GM18517 (cell line): ENCODE results near the gene RAD18.

ENCODE experiments used
- ATAC-seq: cut with Tn5 transposase; IDR thresholded peaks from one replicate; pipeline ENCODE4 v1.9.1; 2021; ENCODE audit warnings: mild to moderate bottlenecking, moderate library complexity; ENCODE audit not compliant: unreplicated experiment

The RAD18 gene

DNA sequence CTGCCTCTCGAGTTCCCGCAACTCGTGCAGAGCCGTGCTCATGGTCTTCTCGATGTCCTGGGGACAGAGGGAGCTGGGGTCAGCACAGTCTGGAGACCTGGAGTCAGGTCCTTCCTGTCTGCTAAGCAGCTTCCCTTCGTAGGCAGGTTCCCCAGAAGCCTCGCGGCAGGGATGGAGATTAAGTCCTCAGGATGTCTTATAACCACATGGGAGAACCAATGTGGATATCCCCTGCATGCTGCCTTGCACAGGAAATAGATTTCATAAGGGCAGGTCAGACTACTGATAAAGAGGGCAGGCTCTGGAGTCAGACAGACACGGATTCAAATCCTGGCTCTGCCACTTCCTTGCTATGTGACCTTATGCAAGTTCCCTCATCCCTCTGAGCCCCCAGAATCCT is 22.6 kb upstream of the RAD18 start:
- no peak for ATAC-seq

DNA sequence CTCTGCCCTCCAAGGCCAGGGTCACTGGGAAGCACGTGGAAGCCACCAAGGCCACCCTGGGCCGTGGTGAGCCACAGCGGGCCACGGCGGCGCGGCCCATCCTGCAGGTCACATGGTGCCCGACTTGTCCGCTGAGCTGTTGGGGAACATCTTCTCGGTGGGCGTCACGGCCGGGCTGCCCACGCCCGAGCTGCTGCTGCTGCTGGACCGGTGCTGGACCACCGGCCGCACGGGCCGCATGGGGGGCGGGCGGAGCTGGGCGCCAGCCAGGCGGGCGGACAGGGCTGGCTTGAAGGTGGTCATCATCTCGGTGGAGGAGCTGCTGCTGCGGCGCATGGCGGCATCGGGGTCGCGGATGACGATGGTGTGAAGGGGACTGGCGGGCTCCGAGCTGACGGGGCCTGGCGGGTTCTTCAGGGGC is 22.1 kb upstream of the RAD18 start:
- no peak for ATAC-seq

DNA sequence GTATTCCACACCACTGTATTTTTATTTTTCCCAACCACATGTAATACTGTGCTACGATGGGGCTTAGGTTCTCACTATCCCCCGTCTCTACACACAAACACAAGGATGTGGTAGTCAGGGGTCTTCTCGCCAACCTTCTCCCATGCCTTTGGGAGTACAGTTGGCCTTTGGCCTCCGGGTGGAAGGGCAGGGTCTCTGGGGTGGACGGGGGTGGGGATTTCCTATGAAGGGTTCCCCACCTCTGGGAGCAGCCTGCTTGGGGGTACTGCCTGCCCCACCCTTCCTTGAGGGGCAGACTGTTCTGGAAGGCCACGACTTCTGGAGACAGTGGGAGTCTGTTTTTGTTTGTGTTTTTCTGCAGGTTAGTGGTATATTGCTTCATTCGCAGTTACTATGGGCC is 21.3 kb upstream of the RAD18 start:
- ATAC-seq, result no peak

DNA sequence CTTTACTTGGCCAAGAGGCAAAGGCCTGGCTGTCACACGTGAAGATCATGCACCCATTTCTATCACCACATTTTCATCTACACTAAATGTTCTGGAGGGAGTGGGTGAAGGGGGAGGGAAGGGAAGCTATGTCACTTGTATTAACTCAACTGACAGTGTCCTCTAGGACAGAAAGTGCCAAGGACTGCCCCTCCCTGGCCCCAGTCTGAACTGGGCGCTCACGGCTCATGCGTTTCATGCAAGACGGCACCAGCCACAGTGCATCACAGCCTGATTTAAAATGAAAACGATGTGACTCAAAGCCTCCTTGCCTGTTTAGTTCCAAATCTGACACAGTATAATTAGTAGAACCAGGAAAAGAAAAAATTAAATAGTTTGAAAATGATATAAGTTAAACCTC is 20.8 kb upstream of the RAD18 start:
- ATAC-seq, result no peak

DNA sequence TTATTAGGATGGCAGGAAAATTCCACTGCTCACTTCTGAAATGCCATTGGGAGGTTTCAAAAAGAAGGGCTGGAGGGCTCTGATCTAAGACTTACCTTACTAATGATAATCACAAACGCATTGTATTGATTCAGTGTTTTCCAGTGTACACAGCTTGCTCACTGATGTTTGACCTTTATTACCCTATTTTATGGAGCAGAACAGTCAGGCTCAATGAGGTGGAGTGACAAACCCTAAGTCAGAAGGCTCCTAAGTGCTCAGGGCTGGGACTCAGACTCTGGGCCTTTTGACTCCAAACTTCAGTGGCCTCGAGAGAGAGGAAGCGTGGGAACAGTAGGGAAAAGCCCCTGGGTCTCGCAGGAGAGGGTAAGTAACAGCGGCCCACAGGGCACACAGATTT is 20.3 kb upstream of the RAD18 start:
- no peak for ATAC-seq

DNA sequence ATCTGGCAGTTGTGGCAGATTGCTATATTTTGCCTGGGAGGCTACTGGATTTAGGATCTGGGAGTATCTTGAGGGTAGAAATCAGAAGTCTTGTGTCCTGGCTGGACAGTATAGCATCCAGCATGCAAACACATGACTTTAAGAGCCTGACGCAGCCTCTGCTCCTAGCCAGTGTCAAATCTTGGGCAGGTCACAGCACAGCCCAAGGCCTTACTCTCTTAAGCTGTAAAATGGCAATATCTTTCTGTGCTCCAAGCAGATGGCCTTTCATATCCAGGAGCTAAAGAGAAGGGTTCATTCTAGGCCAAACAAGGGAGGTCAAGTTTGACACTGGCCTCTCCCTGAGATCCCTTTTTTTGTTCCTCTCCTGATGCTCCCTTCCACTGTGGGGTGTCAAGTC is 19.8 kb upstream of the RAD18 start:
- ATAC-seq, result no peak

DNA sequence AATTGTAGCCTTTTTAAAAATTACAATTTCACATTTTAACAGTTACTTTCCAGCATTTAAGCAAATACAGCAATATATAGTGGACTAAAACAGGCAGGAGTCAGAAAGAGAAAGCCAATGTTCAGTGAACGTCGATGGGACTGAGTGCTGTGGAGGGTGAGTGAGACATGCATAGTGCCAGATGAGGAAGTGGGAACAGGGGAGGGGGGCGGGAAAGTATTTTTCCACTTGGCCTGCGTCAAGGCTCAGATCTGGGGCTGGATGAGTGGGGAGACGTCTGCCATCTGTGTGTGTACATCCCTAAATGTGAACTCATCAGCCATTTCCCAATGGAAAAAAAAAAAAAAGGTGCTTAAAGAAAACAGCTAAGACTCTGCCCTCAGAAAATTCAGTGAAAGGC is 19.2 kb upstream of the RAD18 start:
- ATAC-seq, result no peak

DNA sequence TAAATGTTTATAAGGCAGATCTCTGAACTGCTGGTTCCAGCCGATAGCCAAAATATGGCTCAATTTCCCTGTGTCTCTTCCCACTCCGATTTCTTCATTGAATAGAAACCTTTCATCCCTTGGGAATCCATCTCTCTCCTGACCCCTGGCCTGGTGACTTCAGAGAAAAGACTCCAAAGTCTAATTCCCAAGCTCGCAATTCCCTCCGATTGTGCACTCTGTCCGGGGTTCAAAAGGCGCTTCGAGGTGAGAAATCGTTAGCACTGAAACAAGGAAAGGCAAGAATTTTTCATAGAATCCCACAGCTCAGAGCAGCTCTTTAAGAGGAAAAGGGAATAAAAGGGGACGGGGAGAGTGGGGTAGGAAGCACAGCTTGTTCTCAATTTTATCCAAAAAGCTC is 18.4 kb upstream of the RAD18 start:
- no peak for ATAC-seq

DNA sequence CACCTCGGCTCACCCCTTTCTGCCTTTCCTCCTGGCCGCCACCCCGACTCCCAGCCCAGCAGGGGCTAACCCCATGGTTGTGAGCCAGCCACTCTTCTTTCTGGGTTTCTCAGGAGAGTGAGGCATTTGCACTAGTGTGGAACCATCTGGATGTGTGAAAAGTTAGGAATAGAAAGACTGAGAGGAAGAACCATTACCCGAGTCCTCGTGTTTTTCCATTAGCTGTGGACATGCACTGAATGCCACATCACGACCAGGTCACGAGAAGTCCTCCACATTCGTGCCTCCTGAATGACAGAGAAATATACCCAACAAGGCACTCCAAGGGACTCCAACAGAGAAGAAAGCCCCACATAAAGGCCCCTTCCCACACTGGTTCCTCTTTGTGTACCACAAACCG is 18.0 kb upstream of the RAD18 start:
- no peak for ATAC-seq

DNA sequence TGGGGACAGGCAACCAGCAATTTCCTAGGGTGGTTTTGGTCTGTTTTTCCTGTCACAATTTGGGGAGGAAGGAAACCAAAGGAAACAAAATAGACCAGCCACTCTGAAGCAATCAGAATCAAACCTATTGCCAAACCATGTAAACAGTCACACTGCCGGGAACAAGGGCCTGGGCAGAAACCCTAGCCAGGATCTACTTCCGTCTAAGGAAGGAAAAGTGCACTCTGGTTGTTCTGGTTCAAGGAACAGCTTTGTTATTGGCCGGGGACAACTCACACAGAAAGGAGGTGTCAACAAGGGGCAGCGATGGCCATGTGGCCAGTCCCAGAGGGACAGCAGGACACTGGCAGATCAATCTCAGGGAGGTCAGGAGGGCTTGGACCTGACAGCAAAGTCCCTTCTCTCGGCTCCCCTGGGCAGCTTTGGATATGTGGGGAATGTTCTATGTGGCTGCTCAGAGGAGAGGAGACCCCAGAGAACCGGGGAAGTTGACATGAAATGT is 17.5 kb upstream of the RAD18 start:
- no peak for ATAC-seq

DNA sequence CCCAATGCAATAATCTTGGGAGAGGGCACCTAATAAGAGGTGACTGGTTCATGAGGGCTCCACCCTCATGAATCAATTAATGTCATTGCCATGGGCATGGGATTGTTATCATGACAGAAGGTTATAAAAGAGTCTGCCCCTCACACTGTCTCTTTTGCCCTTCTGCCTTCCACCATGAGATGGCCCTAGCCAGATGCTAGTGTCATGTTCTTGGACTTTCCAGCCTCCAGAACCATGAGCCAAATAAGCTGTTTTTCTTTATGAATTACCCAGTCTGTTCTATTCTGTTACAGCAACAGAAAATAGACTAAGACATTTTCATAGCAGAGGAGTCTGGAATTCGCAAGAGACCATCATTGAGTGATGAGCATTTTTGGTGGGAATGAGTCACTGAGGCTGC is 16.0 kb upstream of the RAD18 start:
- ATAC-seq, result no peak

DNA sequence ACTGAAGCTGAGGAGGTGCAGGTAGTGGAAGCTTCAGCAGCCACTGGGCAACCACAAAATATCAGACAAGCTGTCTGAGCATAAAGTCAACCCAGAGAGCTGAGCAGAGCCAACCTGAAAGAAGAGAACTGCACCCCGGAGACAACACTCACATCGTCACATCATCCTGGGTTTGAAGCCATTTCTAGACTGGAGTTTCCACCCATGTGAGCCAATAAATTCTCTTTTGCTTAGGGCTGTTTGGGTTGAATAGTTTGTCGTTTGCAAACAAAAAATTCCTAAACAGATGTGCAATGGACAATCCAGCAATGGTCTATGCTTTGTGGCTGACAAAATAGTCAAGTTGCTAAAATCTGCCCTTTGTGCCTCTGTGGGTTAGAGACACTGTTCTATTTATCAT is 15.3 kb upstream of the RAD18 start:
- ATAC-seq, result no peak

DNA sequence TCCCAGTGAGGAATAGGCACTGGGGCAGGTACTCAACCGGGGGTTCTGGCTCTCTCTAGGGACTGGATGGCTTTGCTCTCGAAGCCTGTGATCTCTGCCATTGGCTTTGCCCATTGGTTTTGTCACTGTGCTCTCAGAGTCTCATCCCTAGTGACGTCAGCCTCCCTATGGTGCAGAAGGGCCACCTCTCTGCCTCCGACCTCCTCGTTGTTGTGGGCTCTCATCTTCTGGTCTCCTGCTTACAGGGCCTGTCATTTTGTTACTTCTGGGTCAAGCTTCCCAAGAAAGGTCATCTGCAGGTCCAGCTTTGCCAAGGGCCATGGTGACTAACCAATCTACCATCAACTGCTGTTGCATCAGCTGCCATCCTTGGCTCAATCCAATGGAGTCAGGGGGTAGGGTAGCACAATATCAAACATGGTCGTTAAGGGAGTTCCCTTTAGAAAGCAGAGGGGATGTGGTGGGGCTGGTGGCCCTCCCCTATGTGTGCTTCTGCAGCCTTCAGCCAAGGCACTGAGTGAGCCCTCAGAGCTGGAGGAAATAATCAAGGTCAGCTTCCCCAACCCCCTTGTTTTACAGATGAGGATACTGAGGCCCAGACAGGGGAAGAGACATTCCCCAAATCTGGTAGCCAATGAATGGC is 13.4 kb upstream of the RAD18 start:
- no peak for ATAC-seq

DNA sequence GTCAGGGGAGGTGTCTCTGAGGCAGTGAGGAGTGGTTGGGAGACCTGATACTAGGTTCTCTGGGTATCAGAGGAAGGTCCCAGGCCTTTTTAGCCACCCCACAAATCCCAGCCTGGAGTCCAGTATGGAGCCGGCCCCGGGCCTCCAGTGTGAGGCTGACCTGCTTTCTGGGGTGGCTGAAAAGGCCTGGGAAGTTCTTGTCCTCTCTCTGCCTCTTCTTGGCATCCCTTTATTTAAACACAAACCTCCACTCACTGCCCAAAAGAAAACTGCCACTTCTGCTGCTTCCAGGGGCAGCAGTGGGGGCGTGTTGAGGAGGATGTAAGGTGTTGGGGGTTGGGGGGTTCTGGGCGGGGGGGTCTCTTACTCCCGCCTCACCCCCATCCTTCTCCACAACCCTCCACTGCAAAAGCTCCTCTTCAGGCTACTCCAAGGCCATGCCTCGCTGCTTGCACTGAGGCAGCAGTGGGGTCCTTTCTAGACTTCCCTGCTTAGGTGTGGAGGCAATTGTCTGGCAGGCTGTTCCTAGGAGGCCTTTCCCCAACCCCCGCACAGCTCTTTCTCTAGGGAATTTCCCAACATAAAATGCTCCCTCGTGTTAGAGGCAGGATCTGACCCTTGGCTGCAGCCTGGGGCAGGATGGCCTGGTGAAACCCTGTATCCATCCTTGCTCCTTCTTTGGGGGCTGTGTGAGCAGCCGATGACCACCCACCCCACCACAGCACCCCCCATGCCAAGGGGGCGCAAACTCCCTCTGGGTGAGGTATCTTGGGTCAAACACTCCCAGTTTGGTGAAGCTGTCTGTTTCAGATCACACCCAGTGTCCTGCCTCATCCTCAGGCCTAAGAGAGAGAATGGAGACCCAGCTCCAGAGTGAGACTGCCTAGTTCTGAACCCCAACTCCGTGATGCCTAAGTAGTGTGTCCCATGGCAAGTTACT is 12.1 kb upstream of the RAD18 start:
- no peak for ATAC-seq

DNA sequence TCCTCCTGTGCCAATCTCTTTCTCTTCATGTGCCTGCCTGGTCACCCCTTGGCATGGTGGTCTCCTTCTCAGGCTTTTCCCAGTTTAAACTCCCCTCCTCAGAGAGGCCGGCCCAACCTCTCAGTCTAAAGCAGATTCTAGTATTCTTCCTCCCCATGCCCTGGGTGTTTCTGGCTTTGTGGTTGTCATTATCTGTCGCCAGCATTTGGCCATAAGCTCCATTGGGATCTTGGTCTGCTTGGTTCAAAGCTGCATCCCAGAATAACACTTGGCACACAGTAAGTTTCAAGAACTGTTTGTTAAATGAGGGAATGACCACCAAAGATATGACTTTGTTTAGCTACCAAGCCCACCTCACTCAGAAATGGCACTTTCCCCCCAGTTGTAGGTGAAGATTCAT is 11.2 kb upstream of the RAD18 start:
- ATAC-seq, result no peak

DNA sequence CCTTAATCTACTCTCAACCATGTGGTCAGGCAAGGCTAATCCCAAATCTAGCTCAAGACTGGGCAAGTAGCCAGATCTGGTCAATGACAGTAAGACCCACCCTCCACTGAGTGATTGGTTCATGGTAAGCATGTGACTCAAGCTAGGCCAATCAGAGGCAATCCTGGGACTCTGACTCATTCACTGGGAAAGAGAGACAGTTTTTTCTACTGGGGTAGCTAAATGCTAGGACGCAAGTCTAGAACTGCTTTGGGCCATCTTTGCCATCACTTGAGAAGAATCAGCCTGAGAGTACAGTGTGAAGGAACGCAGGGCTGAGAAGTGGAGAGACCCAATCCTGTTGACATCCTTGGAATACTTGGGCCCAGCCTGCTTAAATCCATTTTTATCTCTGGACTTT is 9.4 kb upstream of the RAD18 start:
- ATAC-seq, result no peak

DNA sequence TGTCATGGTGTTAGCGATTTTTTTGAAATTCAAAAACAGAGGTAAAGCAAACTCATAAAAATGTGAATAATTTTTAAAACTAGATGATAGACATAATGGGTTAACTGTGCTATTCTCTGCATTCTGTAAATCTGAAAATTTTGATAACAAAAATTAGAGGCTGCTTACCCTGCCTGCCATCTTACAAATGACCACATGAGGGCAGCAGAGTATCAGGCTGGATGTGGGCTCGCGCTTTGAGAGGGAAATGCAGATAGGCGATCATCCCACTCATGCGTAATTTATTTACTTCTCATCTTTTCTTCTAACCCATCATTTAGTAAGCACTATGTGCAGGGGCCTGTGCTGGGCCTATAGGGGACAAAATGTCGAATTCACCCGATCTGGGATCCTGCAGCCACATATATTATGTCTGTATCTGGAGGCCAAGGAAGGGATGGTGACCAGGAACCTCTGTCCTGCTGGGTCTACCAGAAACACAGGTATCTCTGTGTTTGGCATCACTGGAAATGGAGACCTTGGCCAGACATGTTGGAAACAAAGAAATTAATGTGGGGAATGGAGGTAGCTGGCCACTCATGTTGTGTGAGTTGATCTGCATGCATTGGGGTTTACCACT is 7.8 kb upstream of the RAD18 start:
- ATAC-seq, result no peak

DNA sequence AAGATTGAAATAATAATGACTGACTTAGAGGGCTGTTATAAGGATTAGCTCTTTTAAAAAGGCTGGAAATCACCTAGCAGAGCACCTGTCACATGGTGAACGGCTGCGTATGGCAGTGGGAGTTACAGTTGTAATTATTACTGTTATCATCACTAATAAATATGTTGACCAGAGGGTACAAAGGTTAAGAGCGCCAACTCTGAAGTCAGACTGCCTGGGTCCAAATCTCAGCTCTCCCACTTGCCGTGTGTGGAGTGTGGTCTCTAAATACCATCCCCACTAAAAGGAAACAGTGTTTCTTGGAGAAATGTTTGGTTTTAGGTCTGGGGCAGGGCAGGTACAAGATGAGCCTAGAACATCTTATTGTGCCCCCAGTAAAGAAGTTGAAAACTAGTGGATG is 6.0 kb upstream of the RAD18 start:
- no peak for ATAC-seq

DNA sequence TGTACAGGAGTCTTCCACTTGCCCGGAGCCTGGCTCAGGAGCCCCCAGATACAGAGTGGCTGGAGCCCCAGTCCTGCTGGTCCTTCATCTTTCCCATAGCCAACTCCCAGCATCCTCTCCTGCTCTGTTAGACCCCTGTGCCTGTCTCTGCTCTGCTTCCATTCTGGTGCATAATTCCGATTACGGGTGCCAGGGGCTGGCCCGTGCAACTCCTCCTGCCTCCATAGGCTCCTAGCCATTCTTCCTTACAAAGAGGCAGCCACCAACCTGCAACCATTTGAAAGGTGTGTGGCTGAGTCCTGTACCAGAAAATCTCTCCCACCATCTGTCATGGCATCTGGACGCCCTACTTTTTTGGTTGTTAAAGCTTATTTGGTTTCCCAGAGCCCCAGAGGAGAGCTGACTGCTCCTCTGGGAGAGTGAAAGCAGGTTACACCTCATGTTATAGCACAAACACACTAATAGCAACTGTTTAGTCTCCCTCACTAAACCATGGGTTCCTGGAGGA is 5.2 kb upstream of the RAD18 start:
- no peak for ATAC-seq

DNA sequence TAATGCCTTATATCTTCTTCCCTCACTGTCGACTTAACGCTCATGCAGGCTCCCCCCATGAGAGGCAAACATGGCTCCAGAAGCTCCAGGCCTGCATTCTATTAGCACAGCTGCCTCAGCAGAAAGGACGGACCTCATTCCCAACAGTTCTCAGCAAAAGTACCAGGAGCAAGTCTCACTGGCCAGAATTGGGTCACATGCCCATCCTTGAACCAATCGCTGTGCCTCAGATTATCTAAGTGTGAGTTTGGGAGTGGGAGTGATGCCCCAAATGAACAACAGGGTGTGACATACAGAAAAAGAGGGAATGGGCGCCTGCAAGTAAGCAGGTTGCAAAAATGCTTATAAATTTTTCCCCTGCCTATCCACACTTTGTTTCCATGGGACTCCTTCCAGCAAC is 4.3 kb upstream of the RAD18 start:
- no peak for ATAC-seq

DNA sequence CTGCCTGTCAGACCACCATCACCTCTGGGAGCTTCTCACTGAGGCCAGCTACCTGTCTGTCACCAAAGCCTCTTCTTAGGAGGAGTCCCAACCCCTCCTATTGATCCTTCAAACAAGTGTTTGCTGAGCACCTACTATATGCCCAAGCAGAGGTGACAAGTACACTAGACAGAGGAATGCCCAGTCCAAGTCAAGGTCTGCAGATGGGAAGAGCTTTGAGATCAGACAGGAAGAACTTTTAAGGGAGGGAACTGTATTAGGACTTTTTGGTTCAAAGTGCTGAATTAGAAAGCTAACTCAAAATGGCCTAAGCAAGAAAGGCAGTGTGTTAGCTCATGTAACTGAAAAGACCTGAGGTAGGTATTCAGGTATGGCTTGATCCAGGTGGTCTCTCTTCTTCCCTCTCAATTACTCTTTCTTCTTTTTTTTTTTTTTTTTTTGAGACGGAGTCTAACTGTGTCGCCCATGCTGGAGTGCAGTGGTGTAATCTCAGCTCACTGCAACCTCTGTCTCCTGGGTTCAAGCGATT is 3.6 kb upstream of the RAD18 start:
- ATAC-seq, result no peak
